DND-41 (cell line): ENCODE results near the gene RAB3D.

ENCODE experiments used
- EZH2 ChIP-seq: IDR thresholded peaks from 3 replicates; pipeline ENCODE4 v1.6.1; 2012; ENCODE audit warnings: borderline replicate concordance, low read depth, mild to moderate bottlenecking, moderate library complexity, low read length, inconsistent platforms; ENCODE audit not compliant: severe bottlenecking
- TF ChIP-seq, protein P1 (sequence below): IDR thresholded peaks from 2 replicates; pipeline ENCODE4 v1.5.1; 2012; ENCODE audit warnings: borderline replicate concordance, low read length, moderate library complexity, mild to moderate bottlenecking; ENCODE audit not compliant: poor library complexity, severe bottlenecking; ENCODE audit errors: extremely low read depth

DNA sequence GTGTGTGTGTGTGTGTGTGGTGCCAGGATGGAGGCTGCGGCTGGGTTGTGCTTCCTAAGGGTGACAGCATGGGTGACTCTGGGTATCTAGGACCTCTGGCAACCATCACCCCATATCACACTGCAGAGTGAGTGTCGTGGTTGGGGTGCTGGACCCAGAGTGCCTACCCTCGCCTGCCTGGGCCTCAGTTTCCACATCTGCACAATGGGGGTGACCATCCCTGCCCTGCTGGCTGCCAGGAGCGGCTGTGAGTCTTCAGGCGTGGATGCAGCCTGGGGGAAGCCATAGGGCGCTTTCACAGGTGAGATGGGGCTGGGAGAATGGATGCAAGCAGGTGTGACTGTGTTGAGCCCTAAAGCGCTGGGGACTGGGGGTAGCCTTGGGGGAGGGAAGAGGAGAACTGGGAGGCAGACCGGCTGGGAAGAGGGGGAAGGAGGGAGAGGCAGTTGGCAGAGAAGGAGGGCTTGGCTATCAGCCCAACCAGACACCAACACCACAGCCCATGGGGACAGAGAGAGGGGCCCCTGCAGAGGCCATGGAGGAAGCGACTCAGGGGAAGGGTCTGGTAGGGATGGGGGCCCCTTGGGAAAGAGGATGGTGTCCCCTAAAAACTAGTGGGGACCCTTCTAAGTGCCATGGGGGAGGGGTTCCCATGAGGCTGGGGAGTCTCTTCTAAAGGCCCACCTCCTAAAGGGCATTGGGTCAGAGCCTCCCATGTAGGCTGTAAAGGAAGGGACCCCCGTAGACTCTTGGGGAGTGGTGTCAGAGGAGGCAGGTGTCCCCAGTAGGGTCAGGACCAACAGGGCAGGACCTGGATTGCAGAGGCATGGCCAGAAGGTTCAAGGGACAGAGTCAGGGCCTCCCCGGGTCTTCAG lies 17.5 kb upstream of the RAB3D start:
- TF ChIP-seq, protein P1, sequence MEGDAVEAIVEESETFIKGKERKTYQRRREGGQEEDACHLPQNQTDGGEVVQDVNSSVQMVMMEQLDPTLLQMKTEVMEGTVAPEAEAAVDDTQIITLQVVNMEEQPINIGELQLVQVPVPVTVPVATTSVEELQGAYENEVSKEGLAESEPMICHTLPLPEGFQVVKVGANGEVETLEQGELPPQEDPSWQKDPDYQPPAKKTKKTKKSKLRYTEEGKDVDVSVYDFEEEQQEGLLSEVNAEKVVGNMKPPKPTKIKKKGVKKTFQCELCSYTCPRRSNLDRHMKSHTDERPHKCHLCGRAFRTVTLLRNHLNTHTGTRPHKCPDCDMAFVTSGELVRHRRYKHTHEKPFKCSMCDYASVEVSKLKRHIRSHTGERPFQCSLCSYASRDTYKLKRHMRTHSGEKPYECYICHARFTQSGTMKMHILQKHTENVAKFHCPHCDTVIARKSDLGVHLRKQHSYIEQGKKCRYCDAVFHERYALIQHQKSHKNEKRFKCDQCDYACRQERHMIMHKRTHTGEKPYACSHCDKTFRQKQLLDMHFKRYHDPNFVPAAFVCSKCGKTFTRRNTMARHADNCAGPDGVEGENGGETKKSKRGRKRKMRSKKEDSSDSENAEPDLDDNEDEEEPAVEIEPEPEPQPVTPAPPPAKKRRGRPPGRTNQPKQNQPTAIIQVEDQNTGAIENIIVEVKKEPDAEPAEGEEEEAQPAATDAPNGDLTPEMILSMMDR, result no peak
- TF ChIP-seq EZH2, result no peak
